Tibial nerve (tissue), 4 donors: ENCODE results near the gene ACOT13.

ENCODE experiments used
- EP300 ChIP-seq, 2 donors: sonication (generic); formaldehyde crosslinking; IDR thresholded peaks; one replicate each; pipeline ENCODE4 v1.6.1; 2017; ENCODE audit warnings: antibody characterized with exemption in 2 of 2, mild to moderate bottlenecking in 1 of 2
- POLR2A ChIP-seq, 2 donors: fragments of 450-650 bp; IDR thresholded peaks; one replicate each; pipeline ENCODE4 v1.6.1; 2017; ENCODE audit warnings: antibody characterized with exemption in 2 of 2, mild to moderate bottlenecking in 2 of 2, moderate library complexity in 2 of 2
- TF ChIP-seq, protein P1 (sequence below), 5 experiments: fragments of 200-600 bp in 3 of 5; fragments of 450-650 bp in 2 of 5; sonication (generic) in 3 of 5; IDR thresholded peaks; one replicate each; pipeline ENCODE4 v1.5.1; 2016 to 2019; ENCODE audit warnings: antibody characterized with exemption in 5 of 5, mild to moderate bottlenecking in 3 of 5, moderate library complexity in 2 of 5

DNA sequence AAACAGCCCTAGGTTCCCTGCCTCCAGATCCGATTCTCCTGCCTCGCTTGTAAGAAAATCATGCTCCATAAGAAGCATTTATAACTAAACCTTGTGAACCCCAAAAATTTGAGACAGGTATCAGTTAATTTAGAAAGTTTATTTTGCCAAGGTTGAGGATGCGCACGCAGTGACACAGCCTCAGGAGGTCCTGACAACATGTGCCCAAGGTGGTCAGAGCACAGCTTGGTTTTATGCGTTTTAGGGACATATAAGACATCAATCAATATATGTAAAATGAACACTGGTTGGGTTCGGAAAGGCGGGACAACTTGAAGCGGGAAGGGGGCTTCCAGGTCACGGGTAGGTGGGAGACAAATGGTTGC lies 2.1 kb downstream of the ACOT13 start:
- TF ChIP-seq POLR2A (IDR thresholded peaks at IDR 0.05) = no peak
- TF ChIP-seq, protein P1, sequence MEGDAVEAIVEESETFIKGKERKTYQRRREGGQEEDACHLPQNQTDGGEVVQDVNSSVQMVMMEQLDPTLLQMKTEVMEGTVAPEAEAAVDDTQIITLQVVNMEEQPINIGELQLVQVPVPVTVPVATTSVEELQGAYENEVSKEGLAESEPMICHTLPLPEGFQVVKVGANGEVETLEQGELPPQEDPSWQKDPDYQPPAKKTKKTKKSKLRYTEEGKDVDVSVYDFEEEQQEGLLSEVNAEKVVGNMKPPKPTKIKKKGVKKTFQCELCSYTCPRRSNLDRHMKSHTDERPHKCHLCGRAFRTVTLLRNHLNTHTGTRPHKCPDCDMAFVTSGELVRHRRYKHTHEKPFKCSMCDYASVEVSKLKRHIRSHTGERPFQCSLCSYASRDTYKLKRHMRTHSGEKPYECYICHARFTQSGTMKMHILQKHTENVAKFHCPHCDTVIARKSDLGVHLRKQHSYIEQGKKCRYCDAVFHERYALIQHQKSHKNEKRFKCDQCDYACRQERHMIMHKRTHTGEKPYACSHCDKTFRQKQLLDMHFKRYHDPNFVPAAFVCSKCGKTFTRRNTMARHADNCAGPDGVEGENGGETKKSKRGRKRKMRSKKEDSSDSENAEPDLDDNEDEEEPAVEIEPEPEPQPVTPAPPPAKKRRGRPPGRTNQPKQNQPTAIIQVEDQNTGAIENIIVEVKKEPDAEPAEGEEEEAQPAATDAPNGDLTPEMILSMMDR (IDR thresholded peaks at IDR 0.05) = no peak
- TF ChIP-seq EP300 (IDR thresholded peaks at IDR 0.05) = no peak
